ENCODE measurements around the gene TVP23A. TPM values are rescaled to one million over a fixed set of nuclear protein-coding genes. Genes with fewer than 3 reads are reported as not detected.
A peak's percentile ranks its signal among the peaks of the same experiment; 100 is the strongest.

TVP23A gene
- total and polyA plus RNA-seq, 10 of the 15 experiments (the other 5 are each of a cell fraction or from before 2014, with no cell fraction given), result 1.1 to 6.4 (median 2.2) TPM

DNA sequence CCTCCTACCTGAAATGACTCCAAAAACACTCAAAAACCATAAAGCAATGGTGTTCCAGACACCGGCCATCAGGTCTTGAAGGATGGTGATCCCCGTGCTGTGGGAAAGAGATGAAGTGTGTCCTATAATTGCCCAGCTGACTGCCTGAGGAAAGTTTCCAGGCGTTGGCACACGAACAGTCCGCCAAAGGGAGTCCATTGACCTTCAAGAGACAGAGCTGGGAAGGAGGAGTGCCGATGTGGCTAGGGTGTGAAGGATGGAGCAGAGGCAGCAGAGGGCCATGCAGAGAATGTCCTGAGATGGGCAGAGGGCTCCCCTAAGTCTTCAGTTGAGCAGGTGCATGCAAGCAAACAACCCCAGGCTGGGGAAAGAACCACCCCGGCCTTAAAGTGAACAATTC, 86.8 kb downstream of the TVP23A start (continued):
- TF ChIP-seq, protein P1, sequence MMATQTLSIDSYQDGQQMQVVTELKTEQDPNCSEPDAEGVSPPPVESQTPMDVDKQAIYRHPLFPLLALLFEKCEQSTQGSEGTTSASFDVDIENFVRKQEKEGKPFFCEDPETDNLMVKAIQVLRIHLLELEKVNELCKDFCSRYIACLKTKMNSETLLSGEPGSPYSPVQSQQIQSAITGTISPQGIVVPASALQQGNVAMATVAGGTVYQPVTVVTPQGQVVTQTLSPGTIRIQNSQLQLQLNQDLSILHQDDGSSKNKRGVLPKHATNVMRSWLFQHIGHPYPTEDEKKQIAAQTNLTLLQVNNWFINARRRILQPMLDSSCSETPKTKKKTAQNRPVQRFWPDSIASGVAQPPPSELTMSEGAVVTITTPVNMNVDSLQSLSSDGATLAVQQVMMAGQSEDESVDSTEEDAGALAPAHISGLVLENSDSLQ (IDR thresholded peaks at IDR 0.05), result no peak
- no peak for TF ChIP-seq SREBF2 (IDR thresholded peaks at IDR 0.05; ENCODE audit: low read length)
- TF ChIP-seq POU2F2 (IDR thresholded peaks at IDR 0.05; ENCODE audit: borderline replicate concordance, low read depth, low read length), result no peak
- no peak for TF ChIP-seq NFXL1 (IDR thresholded peaks at IDR 0.05; ENCODE audit: borderline replicate concordance)

GRCh38 chr16:10729104-10730048, 89.2 kb downstream of the TVP23A start:
- Histone ChIP-seq H3K27me3 (replicated peaks in 1 of 2; ENCODE audit: control insufficient read depth in 2 of 2, insufficient read depth in 2 of 2, low read length in 1 of 2) (no peaks in the 10 kb centered on the region), H3K4me3 (no peak overlapping the region), H3K4me2 (ENCODE audit: control insufficient read depth, insufficient read depth) (no peak overlapping the region), H3K9ac (ENCODE audit: control insufficient read depth, insufficient read depth, low read length) (no peak overlapping the region), H3K79me2 (ENCODE audit: control insufficient read depth, insufficient read depth, low read length) (no peaks in the 10 kb centered on the region), H4K20me1 (ENCODE audit: control insufficient read depth, insufficient read depth) (no peaks in the 10 kb centered on the region), H3K9me3 (replicated peaks; ENCODE audit: control insufficient read depth, insufficient read depth, low read length) (no peaks in the 10 kb centered on the region), H2AFZ (ENCODE audit: control insufficient read depth, low read depth, low read length) (no peak overlapping the region), H3K4me1 (ENCODE audit: control insufficient read depth, insufficient read depth, low read length) (no peaks in the 10 kb centered on the region), H3K36me3 (ENCODE audit: control insufficient read depth in 2 of 2, insufficient read depth in 2 of 2, low read length in 1 of 2) (no peaks in the 10 kb centered on the region), H3K27ac (ENCODE audit: control insufficient read depth, insufficient read depth) (no peak overlapping the region)
- ChIA-PET SMC1A (ENCODE audit: uncharacterized antibody, unreplicated experiment) (interaction anchor here (1.2 kb wide), 1 partner anchor 214 kb away, joined by 4 read pairs; no protein-coding TSS in a partner anchor), RAD21 (ENCODE audit: unreplicated experiment) (no interaction called here), POLR2A (no interaction called here), CTCF (no interaction called here)
- DNase-seq (ENCODE audit: low read depth, low spot score), result no peak
- intact Hi-C loops (cut with micrococcal nuclease; ENCODE audit: unreplicated experiment), result no loop called here
- FAIRE-seq, result no peak
- WGBS (ENCODE audit: insufficient coverage, insufficient replicate concordance, low lambda C conversion rate, missing lambda C conversion rate), result 63% methylated on average over 19 of the region's 19 CpGs
- no TSS peak for BruUV-seq (replicated peaks)
- ATAC-seq, result no peak
- in situ Hi-C loops (cut with MboI), result loop anchor here (10.0 kb wide), 2 partner anchors 1475 to 1585 kb away; no protein-coding TSS in a partner anchor
- TF ChIP-seq EGR1 (IDR thresholded peaks at IDR 0.05; ENCODE audit: borderline replicate concordance in 1 of 2, low read depth in 2 of 2, low read length in 2 of 2) (no peak), BACH1 (IDR thresholded peaks at IDR 0.05; ENCODE audit: borderline replicate concordance) (no peak), NR2C2 (IDR thresholded peaks at IDR 0.05; ENCODE audit: borderline replicate concordance, control insufficient read depth, insufficient read length, low read depth) (no peak), BHLHE40 (IDR thresholded peaks at IDR 0.05; ENCODE audit: borderline replicate concordance in 1 of 2, low read depth in 2 of 2, low read length in 1 of 2) (no peak), RUNX3 (IDR thresholded peaks at IDR 0.05; ENCODE audit: low read length) (no peak), SP1 (IDR thresholded peaks at IDR 0.05; ENCODE audit: low read depth, low read length) (no peak), PBX3 (IDR thresholded peaks at IDR 0.05; ENCODE audit: insufficient replicate concordance, low read depth, low read length) (peak; percentile 20), KAT2A (conservative IDR thresholded peaks at IDR 0.05; ENCODE audit: control insufficient read depth, low read depth, low read length) (no peak), MEF2B (IDR thresholded peaks at IDR 0.05; ENCODE audit: partially characterized antibody, poor library complexity, severe bottlenecking) (no peak), TARDBP (IDR thresholded peaks at IDR 0.05; ENCODE audit: borderline replicate concordance) (no peak), MAX (IDR thresholded peaks at IDR 0.05; ENCODE audit: low read depth, low read length) (no peak), BMI1 (IDR thresholded peaks at IDR 0.05; ENCODE audit: borderline replicate concordance) (no peak)
- TF ChIP-seq, protein P2, sequence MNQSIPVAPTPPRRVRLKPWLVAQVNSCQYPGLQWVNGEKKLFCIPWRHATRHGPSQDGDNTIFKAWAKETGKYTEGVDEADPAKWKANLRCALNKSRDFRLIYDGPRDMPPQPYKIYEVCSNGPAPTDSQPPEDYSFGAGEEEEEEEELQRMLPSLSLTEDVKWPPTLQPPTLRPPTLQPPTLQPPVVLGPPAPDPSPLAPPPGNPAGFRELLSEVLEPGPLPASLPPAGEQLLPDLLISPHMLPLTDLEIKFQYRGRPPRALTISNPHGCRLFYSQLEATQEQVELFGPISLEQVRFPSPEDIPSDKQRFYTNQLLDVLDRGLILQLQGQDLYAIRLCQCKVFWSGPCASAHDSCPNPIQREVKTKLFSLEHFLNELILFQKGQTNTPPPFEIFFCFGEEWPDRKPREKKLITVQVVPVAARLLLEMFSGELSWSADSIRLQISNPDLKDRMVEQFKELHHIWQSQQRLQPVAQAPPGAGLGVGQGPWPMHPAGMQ (IDR thresholded peaks at IDR 0.05; ENCODE audit: borderline replicate concordance), result no peak
